ENCODE measurements around the gene C2orf92.

- TF ChIP-seq, protein P1, sequence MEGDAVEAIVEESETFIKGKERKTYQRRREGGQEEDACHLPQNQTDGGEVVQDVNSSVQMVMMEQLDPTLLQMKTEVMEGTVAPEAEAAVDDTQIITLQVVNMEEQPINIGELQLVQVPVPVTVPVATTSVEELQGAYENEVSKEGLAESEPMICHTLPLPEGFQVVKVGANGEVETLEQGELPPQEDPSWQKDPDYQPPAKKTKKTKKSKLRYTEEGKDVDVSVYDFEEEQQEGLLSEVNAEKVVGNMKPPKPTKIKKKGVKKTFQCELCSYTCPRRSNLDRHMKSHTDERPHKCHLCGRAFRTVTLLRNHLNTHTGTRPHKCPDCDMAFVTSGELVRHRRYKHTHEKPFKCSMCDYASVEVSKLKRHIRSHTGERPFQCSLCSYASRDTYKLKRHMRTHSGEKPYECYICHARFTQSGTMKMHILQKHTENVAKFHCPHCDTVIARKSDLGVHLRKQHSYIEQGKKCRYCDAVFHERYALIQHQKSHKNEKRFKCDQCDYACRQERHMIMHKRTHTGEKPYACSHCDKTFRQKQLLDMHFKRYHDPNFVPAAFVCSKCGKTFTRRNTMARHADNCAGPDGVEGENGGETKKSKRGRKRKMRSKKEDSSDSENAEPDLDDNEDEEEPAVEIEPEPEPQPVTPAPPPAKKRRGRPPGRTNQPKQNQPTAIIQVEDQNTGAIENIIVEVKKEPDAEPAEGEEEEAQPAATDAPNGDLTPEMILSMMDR (IDR thresholded peaks at IDR 0.05; ENCODE audit: low read length), result no peak
- TF ChIP-seq EZH2phosphoT487 (IDR thresholded peaks at IDR 0.05; ENCODE audit: low read length) (no peak), EZH2 (optimal IDR thresholded peaks at IDR 0.05; ENCODE audit: low read depth, low read length) (no peak)
These were observed 64.8 kb downstream of the C2orf92 start for GRCh38 chr2:97734061-97735051.
